ENCODE measurements around the gene MTR.

GRCh38 chr1:236830116-236830515 lies 35.0 kb downstream of the MTR start:
- TF ChIP-seq CTCF (IDR thresholded peaks at IDR 0.05; ENCODE audit: low read length) (no peak), EZH2 (IDR thresholded peaks at IDR 0.05; ENCODE audit: borderline replicate concordance, low read length) (no peak)
